HG03196 (cell line): Measurements from ENCODE around the gene NDUFB11.
"Not testable (repeated sequence)": the region's sequence is repeated elsewhere in the genome, so short reads cannot be mapped to it uniquely, and the experiment has no call there.

ENCODE experiments used
- ATAC-seq: cut with Tn5 transposase; IDR thresholded peaks from one replicate; pipeline ENCODE4 v1.9.1; 2021; ENCODE audit not compliant: unreplicated experiment

Gene NDUFB11

GRCh38 chrX:47146936-47147859, 2.7 kb upstream of the NDUFB11 start:
- no peak for ATAC-seq

GRCh38 chrX:47146121-47146935, 1.8 kb upstream of the NDUFB11 start:
- ATAC-seq: no peak

- peak; percentile 23 for ATAC-seq
Observed at GRCh38 chrX:47145395-47146120, 1.1 kb upstream of the NDUFB11 start.

- ATAC-seq: peak; percentile 21
Observed at GRCh38 chrX:47143894-47144625, 442 bp downstream of the NDUFB11 start.

GRCh38 chrX:47138171-47138570, 6.3 kb downstream of the NDUFB11 start:
- ATAC-seq: no peak

GRCh38 chrX:47135650-47136049, 8.9 kb downstream of the NDUFB11 start:
- not testable (repeated sequence) for ATAC-seq

- no peak for ATAC-seq
Observed at GRCh38 chrX:47133493-47133892, 11.0 kb downstream of the NDUFB11 start.

- no peak for ATAC-seq
Observed at GRCh38 chrX:47129899-47130358, 14.6 kb downstream of the NDUFB11 start.

GRCh38 chrX:47129157-47129898, 15.2 kb downstream of the NDUFB11 start:
- ATAC-seq: peak; percentile 98

- not testable (repeated sequence) for ATAC-seq
Observed at GRCh38 chrX:47124466-47124865, 20.0 kb downstream of the NDUFB11 start.

- ATAC-seq: not testable (repeated sequence)
Observed at GRCh38 chrX:47116551-47117110, 27.9 kb downstream of the NDUFB11 start.

GRCh38 chrX:47112316-47112954, 32.1 kb downstream of the NDUFB11 start:
- ATAC-seq: no peak

- ATAC-seq: not testable (repeated sequence)
Observed at GRCh38 chrX:47110936-47111615, 33.4 kb downstream of the NDUFB11 start.

GRCh38 chrX:47101206-47101605, 43.3 kb downstream of the NDUFB11 start:
- no peak for ATAC-seq

- no peak for ATAC-seq
Observed at GRCh38 chrX:47098338-47099094, 46.0 kb downstream of the NDUFB11 start.

- no peak for ATAC-seq
Observed at GRCh38 chrX:47097018-47097417, 47.5 kb downstream of the NDUFB11 start.

- no peak for ATAC-seq
Observed at GRCh38 chrX:47093860-47094259, 50.6 kb downstream of the NDUFB11 start.

GRCh38 chrX:47093248-47093647, 51.3 kb downstream of the NDUFB11 start:
- no peak for ATAC-seq
